GM13977 (cell line): Measurements from ENCODE around the gene MLN.

Source experiments
- DNase-seq: peaks from one replicate; pipeline ENCODE4 v3.0.0; 2012; ENCODE audit warnings: low spot score
- CTCF ChIP-seq: IDR thresholded peaks from 2 replicates; pipeline ENCODE4 v1.5.1; 2012; ENCODE audit warnings: mild to moderate bottlenecking, control low read depth; ENCODE audit not compliant: insufficient read depth; ENCODE audit errors: extremely low read depth, missing control alignments
- in situ Hi-C: fragments of 300-500 bp; cut with MboI; formaldehyde crosslinking; loops from one replicate; pipeline ENCODE4 v1.12.0; 2022; ENCODE audit warnings: low sequenced_read_pairs, low pct_unique_long_range_greater_than_20kb, mixed read lengths, inconsistent platforms; ENCODE audit not compliant: unreplicated experiment

Gene MLN

GRCh38 chr6:33813990-33814985 lies 10.5 kb upstream of the MLN start:
- in situ Hi-C loops, result no loop called here
- DNase-seq, result no peak
- TF ChIP-seq CTCF, result no peak

GRCh38 chr6:33813246-33813904 lies 9.6 kb upstream of the MLN start:
- in situ Hi-C loops, result no loop called here
- no peak for TF ChIP-seq CTCF
- DNase-seq, result no peak

GRCh38 chr6:33812669-33813068 lies 8.9 kb upstream of the MLN start:
- in situ Hi-C loops, result no loop called here
- no peak for TF ChIP-seq CTCF
- peak; percentile 69 for DNase-seq

- TF ChIP-seq CTCF, result no peak
- in situ Hi-C loops, result no loop called here
- no peak for DNase-seq
These were observed 5.8 kb upstream of the MLN start for GRCh38 chr6:33809594-33809993.

- in situ Hi-C loops, result no loop called here
- no peak for TF ChIP-seq CTCF
- DNase-seq, result no peak
These were observed 4.9 kb upstream of the MLN start for GRCh38 chr6:33808641-33809180.

GRCh38 chr6:33807606-33808005 lies 3.8 kb upstream of the MLN start:
- DNase-seq, result no peak
- TF ChIP-seq CTCF, result no peak
- in situ Hi-C loops, result no loop called here
